Trophoblast cell (in vitro differentiated cells and primary cell): ENCODE measurements around the gene PDLIM4.

Source experiments
- DNase-seq, 2 donors: peaks; one replicate each; pipeline ENCODE4 v3.0.0-alpha.2; 2016
- H2AFZ ChIP-seq: 2 replicates; pipeline ENCODE4 v1.6.1; 2013; ENCODE audit warnings: low read length, moderate library complexity, mild to moderate bottlenecking; ENCODE audit not compliant: insufficient read depth, poor library complexity
- H2AK5ac ChIP-seq: 2 replicates; pipeline ENCODE4 v1.6.1; 2013; ENCODE audit warnings: mild to moderate bottlenecking, low read length
- H2BK120ac ChIP-seq: 2 replicates; pipeline ENCODE4 v1.6.1; 2013; ENCODE audit warnings: low read length, mild to moderate bottlenecking, moderate library complexity; ENCODE audit not compliant: insufficient read depth, poor library complexity
- H2BK12ac ChIP-seq: 2 replicates; pipeline ENCODE4 v1.6.1; 2013; ENCODE audit warnings: mild to moderate bottlenecking, low read length, moderate library complexity
- H2BK5ac ChIP-seq: 2 replicates; pipeline ENCODE4 v1.6.1; 2013; ENCODE audit warnings: low read length, low read depth, moderate library complexity, mild to moderate bottlenecking; ENCODE audit not compliant: poor library complexity
- H3K14ac ChIP-seq: 2 replicates; pipeline ENCODE4 v1.6.1; 2013; ENCODE audit warnings: mild to moderate bottlenecking, low read length
- H3K18ac ChIP-seq: 2 replicates; pipeline ENCODE4 v1.6.1; 2013; ENCODE audit warnings: mild to moderate bottlenecking, low read length
- H3K23ac ChIP-seq: 2 replicates; pipeline ENCODE4 v1.6.1; 2013; ENCODE audit warnings: low read length
- H3K27ac ChIP-seq: 2 replicates; pipeline ENCODE4 v1.5.1; 2013; ENCODE audit warnings: low read depth, mild to moderate bottlenecking, inconsistent platforms, low read length, moderate library complexity
- H3K27me3 ChIP-seq: 2 replicates; pipeline ENCODE4 v1.6.1; 2013; ENCODE audit warnings: inconsistent platforms, mild to moderate bottlenecking, low read length, moderate library complexity; ENCODE audit not compliant: insufficient read depth
- H3K36me3 ChIP-seq, 2 experiments: 1 replicate in 1 of 2; 2 replicates in 1 of 2; pipeline ENCODE4 v1.6.1; 2013; ENCODE audit warnings: low read length in 2 of 2, mild to moderate bottlenecking in 2 of 2, moderate library complexity in 1 of 2; ENCODE audit not compliant: insufficient read depth in 2 of 2, control insufficient read depth in 1 of 2
- H3K4ac ChIP-seq: 2 replicates; pipeline ENCODE4 v1.6.1; 2013; ENCODE audit warnings: low read depth, mild to moderate bottlenecking, low read length, moderate library complexity
- H3K4me1 ChIP-seq, 2 experiments: 1 replicate in 1 of 2; 2 replicates in 1 of 2; pipeline ENCODE4 v1.6.1; 2013; ENCODE audit warnings: low read length in 2 of 2, mild to moderate bottlenecking in 2 of 2, moderate library complexity in 1 of 2; ENCODE audit not compliant: insufficient read depth in 2 of 2, control insufficient read depth in 1 of 2
- H3K4me2 ChIP-seq: 2 replicates; pipeline ENCODE4 v1.6.1; 2013; ENCODE audit warnings: inconsistent platforms, mild to moderate bottlenecking, low read length, moderate library complexity
- H3K4me3 ChIP-seq: 2 replicates; pipeline ENCODE4 v1.5.1; 2013; ENCODE audit warnings: mild to moderate bottlenecking, low read depth, low read length, inconsistent platforms
- H3K79me1 ChIP-seq: one replicate; pipeline ENCODE4 v1.6.1; 2013; ENCODE audit warnings: low read length
- H3K79me2 ChIP-seq: 2 replicates; pipeline ENCODE4 v1.6.1; 2013; ENCODE audit warnings: low read length, mild to moderate bottlenecking; ENCODE audit not compliant: control insufficient read depth, insufficient read depth, poor library complexity
- H3K9ac ChIP-seq: 2 replicates; pipeline ENCODE4 v1.6.1; 2013; ENCODE audit warnings: mild to moderate bottlenecking, low read length
- H3K9me3 ChIP-seq: 2 replicates; pipeline ENCODE4 v1.6.1; 2013; ENCODE audit warnings: low read depth, mild to moderate bottlenecking, control low read depth, inconsistent platforms, low read length; ENCODE audit not compliant: insufficient read depth
- H4K12ac ChIP-seq: 2 replicates; pipeline ENCODE4 v1.6.1; 2013; ENCODE audit warnings: low read depth, mild to moderate bottlenecking, low read length, moderate library complexity
- H4K8ac ChIP-seq: 2 replicates; pipeline ENCODE4 v1.6.1; 2013; ENCODE audit warnings: low read depth, mild to moderate bottlenecking, low read length, moderate library complexity
- H4K91ac ChIP-seq: one replicate; pipeline ENCODE4 v1.6.1; 2013; ENCODE audit warnings: low read depth, mild to moderate bottlenecking, low read length, moderate library complexity
- WGBS: extraction: QIAGEN DNeasy Blood & Tissue Kit; methylation state at CpG from one replicate; pipeline ENCODE4 v1.1.7; 2013; ENCODE audit warnings: missing lambda C conversion rate; ENCODE audit not compliant: insufficient read length, insufficient coverage; ENCODE audit errors: extremely low coverage; 5-methylcytosine and 5-hydroxymethylcytosine counted together

The PDLIM4 gene

GRCh38 chr5:132220491-132220890 lies 37.0 kb upstream of the PDLIM4 start:
- H2BK120ac ChIP-seq: no peak overlapping the region
- no CpG with 5 or more reads among the region's 2 CpGs for WGBS

GRCh38 chr5:132221781-132222648 lies 35.5 kb upstream of the PDLIM4 start:
- Histone ChIP-seq H3K27ac (no peak overlapping the region), H2AK5ac (no peak overlapping the region)
- WGBS: no CpG with 5 or more reads among the region's 7 CpGs

More at GRCh38 chr5:132220491-132220890, 37.0 kb upstream of the PDLIM4 start:
- Histone ChIP-seq H3K27ac (no peak overlapping the region), H3K4ac (no peak overlapping the region), H2AFZ (no peak overlapping the region), H2BK12ac (no peak overlapping the region), H3K14ac (no peak overlapping the region), H3K36me3 (peaks cover 2 to 3% of the 10 kb centered on the region in 2 experiments), H3K27me3 (no peaks in the 10 kb centered on the region), H2BK5ac (no peak overlapping the region), H3K4me2 (no peak overlapping the region), H2AK5ac (no peak overlapping the region), H4K12ac (no peak overlapping the region), H3K79me1 (no peaks in the 10 kb centered on the region), H3K18ac (no peak overlapping the region), H3K9ac (no peak overlapping the region), H3K4me1 (peaks cover 3 to 9% of the 10 kb centered on the region in 2 experiments), H4K8ac (no peak overlapping the region), H3K23ac (no peak overlapping the region), H3K9me3 (peaks cover 2% of the 10 kb centered on the region), H4K91ac (no peak overlapping the region), H3K4me3 (no peak overlapping the region), H3K79me2 (no peaks in the 10 kb centered on the region)
- peak; percentile 64 to 86 for DNase-seq

GRCh38 chr5:132222649-132223038 lies 34.9 kb upstream of the PDLIM4 start:
- Histone ChIP-seq H3K4me1 (peaks cover 9 to 17% of the 10 kb centered on the region in 2 experiments), H3K36me3 (no peaks in the 10 kb centered on the region), H3K4me3 (no peak overlapping the region), H2AK5ac (no peak overlapping the region), H3K79me1 (peaks cover 7% of the 10 kb centered on the region), H3K4ac (no peak overlapping the region), H3K23ac (no peak overlapping the region), H3K27me3 (no peaks in the 10 kb centered on the region), H4K8ac (no peak overlapping the region), H4K91ac (no peak overlapping the region), H3K27ac (no peak overlapping the region), H2BK5ac (no peak overlapping the region), H4K12ac (no peak overlapping the region), H2BK120ac (no peak overlapping the region), H3K9me3 (no peaks in the 10 kb centered on the region), H3K79me2 (peaks cover 5% of the 10 kb centered on the region), H3K9ac (no peak overlapping the region), H3K4me2 (no peak overlapping the region), H3K14ac (no peak overlapping the region), H2BK12ac (no peak overlapping the region), H3K18ac (no peak overlapping the region), H2AFZ (no peak overlapping the region)
- DNase-seq: no peak
- no CpG with 5 or more reads among the region's 3 CpGs for whole genome bisulfite sequencing

More at GRCh38 chr5:132221781-132222648, 35.5 kb upstream of the PDLIM4 start:
- H4K12ac ChIP-seq: no peak overlapping the region
- peaks cover under 1 to 1% of the 10 kb centered on the region in 2 experiments for H3K36me3 ChIP-seq
- no peak overlapping the region for H3K4me2 ChIP-seq
- H3K4me1 ChIP-seq: peaks cover 7 to 16% of the 10 kb centered on the region in 2 experiments
- H2AFZ ChIP-seq: no peak overlapping the region
- peaks cover 1% of the 10 kb centered on the region for H3K79me1 ChIP-seq
- H3K18ac ChIP-seq: no peak overlapping the region
- no peak overlapping the region for H3K4ac ChIP-seq
- H2BK5ac ChIP-seq: no peak overlapping the region
- H3K14ac ChIP-seq: no peak overlapping the region
- H2BK12ac ChIP-seq: no peak overlapping the region
- peaks cover under 1% of the 10 kb centered on the region for H3K9me3 ChIP-seq
- no peak overlapping the region for H3K23ac ChIP-seq
- no peak overlapping the region for H3K4me3 ChIP-seq
- H4K91ac ChIP-seq: no peak overlapping the region
- DNase-seq: no peak
- no peak overlapping the region for H3K9ac ChIP-seq
- no peaks in the 10 kb centered on the region for H3K27me3 ChIP-seq
- H3K79me2 ChIP-seq: peaks cover 1% of the 10 kb centered on the region
- no peak overlapping the region for H4K8ac ChIP-seq
- H2BK120ac ChIP-seq: no peak overlapping the region

GRCh38 chr5:132223861-132224260 lies 33.6 kb upstream of the PDLIM4 start:
- no peak overlapping the region for H3K4me3 ChIP-seq
- no peaks in the 10 kb centered on the region for H3K36me3 ChIP-seq
- H3K4me2 ChIP-seq: no peak overlapping the region
- DNase-seq: no peak
- no peak overlapping the region for H3K18ac ChIP-seq
- no peak overlapping the region for H3K14ac ChIP-seq
- H2AFZ ChIP-seq: no peak overlapping the region
- H4K12ac ChIP-seq: no peak overlapping the region
- no peak overlapping the region for H2BK5ac ChIP-seq
- WGBS: no CpG with 5 or more reads among the region's 2 CpGs
- H3K4me1 ChIP-seq: peaks cover 13 to 17% of the 10 kb centered on the region in 2 experiments
- peaks cover 13% of the 10 kb centered on the region for H3K79me1 ChIP-seq
- no peak overlapping the region for H3K4ac ChIP-seq
- no peak overlapping the region for H4K91ac ChIP-seq
- no peak overlapping the region for H2BK12ac ChIP-seq
- H2BK120ac ChIP-seq: no peak overlapping the region
- peaks cover 8% of the 10 kb centered on the region for H3K79me2 ChIP-seq
- no peak overlapping the region for H2AK5ac ChIP-seq
- H3K27ac ChIP-seq: no peak overlapping the region
- no peak overlapping the region for H3K23ac ChIP-seq
- no peaks in the 10 kb centered on the region for H3K27me3 ChIP-seq
- no peak overlapping the region for H3K9ac ChIP-seq
- no peak overlapping the region for H4K8ac ChIP-seq
- H3K9me3 ChIP-seq: no peaks in the 10 kb centered on the region
